A375 (cell line): ENCODE results near the gene TSPAN8. TPM values are rescaled to one million over a fixed set of nuclear protein-coding genes. Genes with fewer than 3 reads are reported as not detected.

Source experiments
- total RNA-seq: library from RNA; depleted of rRNA; stranded (reverse); fragments of >200 nt; shearing (Covaris generic); gene quantifications from 2 replicates; pipeline ENCODE4 v1.2.3, GENCODE V29; 2014; rRNA removed

The TSPAN8 gene
- not detected in 2 replicates for total RNA-seq

DNA sequence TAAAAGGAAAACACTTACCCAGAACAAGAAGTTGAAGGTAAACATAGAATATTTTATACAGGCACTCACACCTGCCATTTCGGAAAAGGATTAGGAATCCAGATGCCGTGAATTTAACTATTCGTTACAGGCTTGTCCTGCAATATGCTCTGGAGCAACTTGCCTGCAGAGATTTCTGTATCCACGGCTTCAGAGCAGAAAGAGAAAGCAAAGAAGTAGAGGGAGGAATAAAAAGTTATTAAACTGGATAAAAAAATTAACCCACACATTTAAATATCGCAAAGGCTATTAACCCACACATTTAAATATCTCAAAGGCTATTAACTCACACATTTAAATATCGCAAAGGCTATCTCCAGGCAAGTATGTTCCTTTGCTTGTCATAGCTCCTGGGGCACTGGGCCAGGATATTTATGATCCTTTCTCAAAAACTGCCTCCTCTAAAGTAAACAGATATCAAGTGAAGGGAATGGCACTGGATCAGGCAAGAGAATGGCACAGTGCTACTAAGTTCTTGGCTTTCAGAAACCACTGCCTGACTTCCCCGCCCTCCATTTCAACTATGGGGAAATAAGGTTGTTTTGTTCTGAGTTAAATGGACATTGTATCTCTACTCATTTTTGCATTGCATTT lies at the start of gene TSPAN8:
TSS of gene TSPAN8 (minus strand) at position 399 of the 633 bp plus-strand sequence. CDS start at position 78, 321 bp downstream.

Other genes starting within 250 kb of the TSPAN8 start
- 3.0 and 4.1 TPM in 2 replicates for gene PTPRR, start 237.3 kb downstream of the TSPAN8 start, total RNA-seq